K562 (cell line): ENCODE results near the gene PSORS1C1. TPM values are rescaled to one million over a fixed set of nuclear protein-coding genes. Genes with fewer than 3 reads are reported as not detected.

Experiments
- ATAC-seq: fragments of 200-7000 bp; cut with Tn5 transposase; 3 replicates; pipeline ENCODE4 v1.9.1; 2020; ENCODE audit warnings: moderate library complexity
- BruUV-seq: library from RNA; stranded (reverse); fragments of 400-500 nt; replicated peaks from 2 replicates; lab custom pipeline; 2021; lab: Mats Ljungman, UMichigan
- CTCF ChIA-PET: fragments of 300-600 bp; formaldehyde crosslinking; extraction: SDS; loops from one replicate; lab custom pipeline; 2021; ENCODE audit warnings: low intra/inter-chr PET ratio; lab: Yijun Ruan, JAX
- POLR2A ChIA-PET: fragments of 300-600, 350-650 bp; sonication (Branson Sonifier 250); formaldehyde crosslinking; extraction: SDS; loops from one replicate; lab custom pipeline; 2021; ENCODE audit warnings: antibody characterized with exemption, inconsistent platforms; lab: Yijun Ruan, JAX
- DNase-seq, 4 experiments: peaks; one replicate each; pipeline versions ENCODE4 v3.0.0 to v3.0.0-alpha.2; 2011 to 2018; ENCODE audit warnings: low spot score in 3 of 4, mixed read lengths in 3 of 4; ENCODE audit errors: extremely low read depth in 1 of 4
- FAIRE-seq: peaks from 2 replicates; lab custom pipeline; 2011; peaks lifted over from hg19 to GRCh38; lab: Jason Lieb, UNC
- H2AFZ ChIP-seq: 2 replicates; pipeline ENCODE4 v1.6.0; 2011; ENCODE audit warnings: low read depth, low read length, control low read depth, inconsistent platforms
- H3K27ac ChIP-seq: fragments of 200-600 bp; 3 replicates; pipeline ENCODE4 v1.8.0; 2011; ENCODE audit warnings: low read depth, mild to moderate bottlenecking, control low read depth, inconsistent platforms, low read length, moderate library complexity, mixed read lengths; ENCODE audit errors: extremely low read depth
- H3K27me3 ChIP-seq, 2 experiments: fragments of 300-600 bp in 1 of 2; 2 replicates in 1 of 2; 3 replicates in 1 of 2; pipeline versions ENCODE4 v1.6.0 to v1.8.0; 2011; ENCODE audit warnings: inconsistent platforms in 2 of 2, low read length in 2 of 2, mild to moderate bottlenecking in 1 of 2, mixed read lengths in 1 of 2, moderate library complexity in 1 of 2; ENCODE audit not compliant: control insufficient read depth in 2 of 2, insufficient read depth in 2 of 2
- H3K36me3 ChIP-seq: fragments of 300-600 bp; 3 replicates; pipeline ENCODE4 v1.8.0; 2011; ENCODE audit warnings: mild to moderate bottlenecking, low read length, inconsistent platforms; ENCODE audit not compliant: control insufficient read depth, insufficient read depth
- H3K4me1 ChIP-seq, 2 experiments: fragments of 200-600 bp in 1 of 2; replicated peaks in 1 of 2; 2 replicates in 1 of 2; 3 replicates in 1 of 2; pipeline versions ENCODE4 v1.5.1 to v1.8.0; 2011; ENCODE audit warnings: inconsistent platforms in 2 of 2, low read length in 2 of 2, mild to moderate bottlenecking in 1 of 2, mixed read lengths in 1 of 2, moderate library complexity in 1 of 2; ENCODE audit not compliant: control insufficient read depth in 2 of 2, insufficient read depth in 2 of 2
- H3K4me2 ChIP-seq: 2 replicates; pipeline ENCODE4 v1.6.1; 2011; ENCODE audit warnings: low read length, control low read depth, inconsistent platforms, mixed read lengths; ENCODE audit not compliant: insufficient read depth
- H3K4me3 ChIP-seq: fragments of 200-600 bp; sonication (generic), shearing (Covaris generic); 2 replicates; pipeline ENCODE4 v1.5.1; 2016; ENCODE audit warnings: control low read depth, inconsistent platforms
- H3K79me2 ChIP-seq: fragments of 200-600 bp; 3 replicates; pipeline ENCODE4 v1.8.0; 2011; ENCODE audit warnings: low read length, inconsistent platforms; ENCODE audit not compliant: control insufficient read depth, insufficient read depth
- H3K9ac ChIP-seq, 2 experiments: 2 replicates each; pipeline versions ENCODE4 v1.6.0 to v1.6.1; 2011; ENCODE audit warnings: low read depth in 2 of 2, low read length in 2 of 2, control low read depth in 1 of 2, inconsistent platforms in 1 of 2, mild to moderate bottlenecking in 1 of 2, mixed read lengths in 1 of 2; ENCODE audit not compliant: insufficient read depth in 1 of 2
- H3K9me1 ChIP-seq: one replicate; pipeline ENCODE4 v1.6.0; 2011; ENCODE audit warnings: inconsistent platforms, mild to moderate bottlenecking, low read length, moderate library complexity; ENCODE audit not compliant: control insufficient read depth, insufficient read depth
- H3K9me3 ChIP-seq: replicated peaks from 2 replicates; pipeline ENCODE4 v1.5.1; 2011; ENCODE audit warnings: low read depth, low read length, inconsistent platforms; ENCODE audit not compliant: control insufficient read depth, insufficient read depth
- H4K20me1 ChIP-seq: replicated peaks from 2 replicates; pipeline ENCODE4 v1.6.1; 2011; ENCODE audit warnings: low read length, inconsistent platforms, mixed read lengths; ENCODE audit not compliant: control insufficient read depth, insufficient read depth
- AFF4 ChIP-seq: sonication (generic); formaldehyde crosslinking; IDR thresholded peaks from 2 replicates; pipeline ENCODE4 v1.8.0; 2023; ENCODE audit warnings: mild to moderate bottlenecking, missing genetic modification reagents
- BHLHE40 ChIP-seq: IDR thresholded peaks from 2 replicates; pipeline ENCODE4 v1.6.1; 2011; ENCODE audit warnings: low read length, improper control_type of control experiment
- HEY1 ChIP-seq: fragments of 250-450 bp; sonication (Bioruptor Pico); IDR thresholded peaks from 2 replicates; pipeline ENCODE4 v1.5.0; 2020; ENCODE audit warnings: mild to moderate bottlenecking, moderate library complexity, borderline replicate concordance
- NFIX ChIP-seq: fragments of 250-450 bp; sonication (Bioruptor Pico); IDR thresholded peaks from 2 replicates; pipeline ENCODE4 v1.4.0; 2020; ENCODE audit warnings: low read depth, mild to moderate bottlenecking, moderate library complexity
- NR2C2 ChIP-seq, 2 experiments: fragments of 200-800 bp in 1 of 2; sonication (Bioruptor generic) in 1 of 2; sonication (generic) in 1 of 2; formaldehyde crosslinking in 1 of 2; IDR thresholded peaks; 2 replicates each; pipeline versions ENCODE4 v1.6.1 to v1.8.0; 2016 to 2022; ENCODE audit warnings: mild to moderate bottlenecking in 1 of 2, missing compliant biosample characterization in 1 of 2, missing genetic modification characterization in 1 of 2, missing genetic modification reagents in 1 of 2
- TEAD1 ChIP-seq, 2 experiments: fragments of 450-650 bp in 1 of 2; sonication (generic) in 1 of 2; formaldehyde crosslinking; IDR thresholded peaks; 2 replicates each; pipeline versions ENCODE4 v1.4.0 to v1.8.0; 2020 to 2022; ENCODE audit warnings: mild to moderate bottlenecking in 2 of 2, missing genetic modification reagents in 1 of 2
- VEZF1 ChIP-seq: fragments of 200-800 bp; sonication (Bioruptor generic); IDR thresholded peaks from 2 replicates; pipeline ENCODE4 v1.6.1; 2017; ENCODE audit warnings: missing genetic modification characterization, missing compliant biosample characterization
- ZBTB34 ChIP-seq: fragments of 250-450 bp; sonication (Bioruptor Pico); IDR thresholded peaks from 2 replicates; pipeline ENCODE4 v1.8.0; 2021; ENCODE audit warnings: mild to moderate bottlenecking, moderate library complexity
- ZBTB9 ChIP-seq: fragments of 450-650 bp; formaldehyde crosslinking; IDR thresholded peaks from 2 replicates; pipeline ENCODE4 v1.4.0; 2020; ENCODE audit warnings: mild to moderate bottlenecking, moderate library complexity
- ZNF41 ChIP-seq: fragments of 250-450 bp; sonication (Bioruptor Pico); conservative IDR thresholded peaks from 2 replicates; pipeline ENCODE4 v1.4.0; 2020; ENCODE audit warnings: mild to moderate bottlenecking
- ZNF766 ChIP-seq: fragments of 200-800 bp; sonication (Bioruptor generic); conservative IDR thresholded peaks from 2 replicates; pipeline ENCODE4 v1.6.1; 2016; ENCODE audit warnings: missing genetic modification characterization, missing compliant biosample characterization
- WGBS: fragments of 100-300 bp; shearing (Covaris generic); methylation state at CpG from one replicate; pipeline ENCODE4 v1.1.6; 2016; ENCODE audit warnings: low coverage, mixed read lengths; ENCODE audit not compliant: insufficient coverage; ENCODE audit errors: missing lambda C conversion rate; 5-methylcytosine and 5-hydroxymethylcytosine counted together
- in situ Hi-C: fragments of 300-500 bp; cut with MboI; formaldehyde crosslinking; loops from 4 replicates; pipeline ENCODE4 v1.15.0; 2018; ENCODE audit warnings: inconsistent platforms, mixed read lengths
- intact Hi-C: fragments of 100-400 bp; cut with micrococcal nuclease; formaldehyde crosslinking; loops from 2 replicates; pipeline ENCODE4 v1.14.2; 2022
- polyA plus RNA-seq, 8 experiments: library from polyadenylated mRNA; depleted of rRNA in 4 of 8; stranded (reverse) in 5 of 8; unstranded in 3 of 8; fragments of >200 nt; fragmentation: Nextera tagmentation in 2 of 8; fragmentation: Illumina TruSeq in 1 of 8; extraction: Ambion mirVana in 2 of 8; extraction: Trizol in 1 of 8; gene quantifications; 2 replicates each; pipeline versions ENCODE4 v1.2.1 to v1.2.3, GENCODE V29; 2011 to 2014; ENCODE audit warnings: inconsistent platforms in 1 of 8, missing spikeins in 1 of 8
- total RNA-seq, 7 experiments: library from RNA; depleted of rRNA in 6 of 7; stranded (reverse); fragments of >200 nt in 6 of 7; fragmentation: Illumina TruSeq in 2 of 7; extraction: Trizol in 2 of 7; gene quantifications; 2 replicates each; pipeline versions ENCODE4 v1.2.1 to v1.2.3, GENCODE V29; 2011 to 2021; ENCODE audit warnings: low replicate concordance in 1 of 7

Gene PSORS1C1
- total and polyA plus RNA-seq, 9 of the 15 experiments (the other 6 are each of a cell fraction or from before 2014, with no cell fraction given), result 0.11 TPM; not detected in 8

- H3K9me1 ChIP-seq, result no peaks in the 10 kb centered on the region
- 78% methylated on average over 7 of the region's 7 CpGs for WGBS
- no peak for TF ChIP-seq AFF4 (CRISPR knock-in tag)
- no peak for TF ChIP-seq HEY1
- TF ChIP-seq BHLHE40, result no peak
- no peak for TF ChIP-seq ZNF766 (CRISPR knock-in tag)
- TF ChIP-seq TEAD1 (CRISPR knock-in tag; IDR thresholded peaks at IDR 0.05), result no peak
- no peak for TF ChIP-seq ZBTB34
- no peak for TF ChIP-seq NFIX
- no peak for TF ChIP-seq NR2C2 (CRISPR knock-in tag; IDR thresholded peaks at IDR 0.05)
- no peak for TF ChIP-seq NR2C2 (tag; IDR thresholded peaks at IDR 0.05)
- no peak for TF ChIP-seq VEZF1 (CRISPR knock-in tag)
- TF ChIP-seq ZNF41 (CRISPR knock-in tag), result no peak
- no peak for TF ChIP-seq ZBTB9 (CRISPR knock-in tag)
- peaks cover 56% of the 10 kb centered on the region; the same call in 2 of the 3 replicates for H3K36me3 ChIP-seq
- no peak for FAIRE-seq
- intact Hi-C loops, result no loop called here
- no peak overlapping the region for H3K4me2 ChIP-seq
- H3K79me2 ChIP-seq, result peaks cover 8% of the 10 kb centered on the region; the same call in 2 of the 3 replicates
- peaks cover 7 to 16% of the 10 kb centered on the region in 2 experiments; a peak in 4 of 5 replicates for H3K4me1 ChIP-seq
- in situ Hi-C loops, result no loop called here
- no peaks in the 10 kb centered on the region for H4K20me1 ChIP-seq
- no peaks in the 10 kb centered on the region for H3K9me3 ChIP-seq
- no peak for ATAC-seq
- H3K27me3 ChIP-seq, result no peaks in the 10 kb centered on the region
- ChIA-PET CTCF (interaction anchor here (0.6 kb wide), 1 partner anchor 21 kb away, joined by 3 read pairs; no protein-coding TSS in a partner anchor), POLR2A (interaction anchor here (0.7 kb wide), 1 partner anchor 638 kb away, joined by 4 read pairs; no protein-coding TSS in a partner anchor)
- no peak overlapping the region for H3K4me3 ChIP-seq
- peak overlapping the region in 1 of 2 experiments; percentile 81; a peak in 2 of 4 replicates for H3K9ac ChIP-seq
- no peak for DNase-seq
- no peak overlapping the region for H2AFZ ChIP-seq
- no peak overlapping the region for H3K27ac ChIP-seq
- BruUV-seq, result no TSS peak
Observed at GRCh38 chr6:31152781-31153180, 38.2 kb downstream of the PSORS1C1 start.
